Neural progenitor cell (in vitro differentiated cells): Measurements from ENCODE around the gene MOSMO. TPM values are rescaled to one million over a fixed set of nuclear protein-coding genes. Genes with fewer than 3 reads are reported as not detected.
"Not testable (repeated sequence)": the region's sequence is repeated elsewhere in the genome, so short reads cannot be mapped to it uniquely, and the experiment has no call there.

ENCODE experiments used
- DNase-seq: peaks from one replicate; pipeline ENCODE4 v3.0.0-alpha.2; 2016; ENCODE audit warnings: low spot score
- H2AFZ ChIP-seq: fragments of 200-600 bp; sonication (generic); replicated peaks from 2 replicates; pipeline ENCODE4 v1.6.1; 2016; ENCODE audit warnings: antibody characterized with exemption
- H3F3A ChIP-seq: fragments of 200-600 bp; sonication (generic); 2 replicates; pipeline ENCODE4 v1.6.1; 2016; ENCODE audit warnings: antibody characterized with exemption, low read depth
- H3K27ac ChIP-seq: fragments of 200-600 bp; sonication (generic); 2 replicates; pipeline ENCODE4 v1.5.1; 2016; ENCODE audit warnings: mild to moderate bottlenecking
- H3K27me3 ChIP-seq: fragments of 200-600 bp; sonication (generic); 2 replicates; pipeline ENCODE4 v1.6.1; 2016; ENCODE audit warnings: mild to moderate bottlenecking, moderate library complexity
- H3K36me3 ChIP-seq: fragments of 200-600 bp; sonication (generic); 2 replicates; pipeline ENCODE4 v1.5.1; 2016
- H3K4me1 ChIP-seq: fragments of 200-600 bp; sonication (generic); 2 replicates; pipeline ENCODE4 v1.6.1; 2016; ENCODE audit warnings: mixed run types
- H3K4me2 ChIP-seq: fragments of 200-600 bp; sonication (generic); 2 replicates; pipeline ENCODE4 v1.6.1; 2016
- H3K4me3 ChIP-seq: fragments of 200-600 bp; sonication (generic); 2 replicates; pipeline ENCODE4 v1.5.1; 2016
- H3K79me2 ChIP-seq: fragments of 200-600 bp; sonication (generic); 2 replicates; pipeline ENCODE4 v1.6.1; 2016; ENCODE audit warnings: low read depth
- H3K9ac ChIP-seq: fragments of 200-600 bp; sonication (generic); 2 replicates; pipeline ENCODE4 v1.6.1; 2016
- H3K9me3 ChIP-seq: fragments of 200-600 bp; sonication (generic); 2 replicates; pipeline ENCODE4 v1.5.1; 2016; ENCODE audit warnings: low read depth
- H4K20me1 ChIP-seq: fragments of 200-600 bp; sonication (generic); 2 replicates; pipeline ENCODE4 v1.6.1; 2016; ENCODE audit warnings: low read depth
- H3K27ac Mint-ChIP-seq: 3 replicates; pipeline ENCODE4 v1.8.0; 2021; ENCODE audit warnings: mixed read lengths
- H3K27me3 Mint-ChIP-seq: 2 replicates; pipeline ENCODE4 v1.8.0; 2022; ENCODE audit warnings: low read depth, mild to moderate bottlenecking, inconsistent platforms, moderate library complexity, mixed read lengths; ENCODE audit not compliant: insufficient read depth
- H3K36me3 Mint-ChIP-seq: 3 replicates; pipeline ENCODE4 v1.8.0; 2021; ENCODE audit warnings: mixed read lengths
- H3K4me1 Mint-ChIP-seq: 3 replicates; pipeline ENCODE4 v1.8.0; 2021; ENCODE audit warnings: mixed read lengths
- H3K4me3 Mint-ChIP-seq: 3 replicates; pipeline ENCODE4 v1.8.0; 2021; ENCODE audit warnings: mild to moderate bottlenecking, moderate library complexity, mixed read lengths
- H3K9me3 Mint-ChIP-seq: 3 replicates; pipeline ENCODE4 v1.8.0; 2020; ENCODE audit warnings: mixed read lengths
- CTCF ChIP-seq: fragments of 200-600 bp; sonication (generic); IDR thresholded peaks from 2 replicates; pipeline ENCODE4 v1.5.1; 2017; ENCODE audit warnings: antibody characterized with exemption, mild to moderate bottlenecking
- EZH2 ChIP-seq: fragments of 200-600 bp; sonication (generic); IDR thresholded peaks from 2 replicates; pipeline ENCODE4 v1.6.1; 2017; ENCODE audit warnings: antibody characterized with exemption, mild to moderate bottlenecking, moderate library complexity
- EZH2phosphoT487 ChIP-seq: fragments of 200-600 bp; sonication (generic); IDR thresholded peaks from 2 replicates; pipeline ENCODE4 v1.6.1; 2017; ENCODE audit warnings: antibody characterized with exemption
- total RNA-seq: library from RNA; depleted of rRNA; stranded (reverse); fragments of >200 nt; gene quantifications from 2 replicates; pipeline ENCODE4 v1.2.3, GENCODE V29; 2015; ENCODE audit warnings: low replicate concordance

The MOSMO gene
- total RNA-seq, 1 donor from 2014 or later = 35.2 TPM

DNA sequence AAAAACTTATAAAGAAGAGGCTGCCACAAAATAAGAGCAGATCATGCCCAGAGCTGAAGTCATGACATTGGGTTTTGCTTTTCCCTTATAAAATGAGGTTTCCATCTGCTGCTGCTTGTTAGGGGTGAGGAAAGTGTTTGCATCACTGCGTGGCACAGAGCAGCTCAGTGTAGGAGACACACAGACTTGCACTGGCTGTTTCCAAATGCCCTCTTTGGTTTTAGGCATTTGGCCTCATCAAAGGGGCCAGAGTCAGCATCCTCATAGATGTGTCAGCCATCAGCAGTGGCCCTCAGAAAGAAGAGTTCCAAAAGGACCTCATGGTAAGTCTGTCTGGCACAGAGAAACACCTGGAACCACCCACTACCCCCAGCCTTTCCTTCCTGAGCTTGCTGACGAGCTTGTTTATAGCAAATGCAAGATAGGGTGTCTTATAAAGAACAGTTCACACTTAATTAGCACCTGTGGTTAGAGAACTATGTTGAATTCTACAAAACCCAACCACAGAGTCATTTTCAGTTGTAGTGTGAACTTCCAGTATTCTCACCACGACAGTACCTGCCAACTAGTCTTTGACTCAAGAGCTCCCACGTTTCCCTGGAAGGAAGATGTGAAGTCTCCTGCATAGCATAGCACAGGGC lies 101.5 kb downstream of the MOSMO start:
- H2AFZ ChIP-seq = no peak overlapping the region
- H3K9me3 ChIP-seq = no peaks in the 10 kb centered on the region
- H3K4me3 ChIP-seq = no peak overlapping the region
- no peak overlapping the region for H3K4me3 Mint-ChIP-seq
- no peak for DNase-seq
- H3K79me2 ChIP-seq = no peaks in the 10 kb centered on the region
- H3K9ac ChIP-seq = no peak overlapping the region
- H3K4me1 ChIP-seq = no peaks in the 10 kb centered on the region
- no peak for TF ChIP-seq EZH2phosphoT487
- H3K36me3 Mint-ChIP-seq = no peaks in the 10 kb centered on the region
- no peaks in the 10 kb centered on the region for H3K9me3 Mint-ChIP-seq
- no peaks in the 10 kb centered on the region for H3F3A ChIP-seq
- H3K27me3 ChIP-seq = no peaks in the 10 kb centered on the region
- no peak overlapping the region for H3K4me2 ChIP-seq
- no peak overlapping the region for H3K27ac Mint-ChIP-seq
- no peak overlapping the region for H3K27ac ChIP-seq
- H4K20me1 ChIP-seq = no peaks in the 10 kb centered on the region
- no peaks in the 10 kb centered on the region for H3K4me1 Mint-ChIP-seq
- H3K36me3 ChIP-seq = no peaks in the 10 kb centered on the region
- peaks cover 2% of the 10 kb centered on the region for H3K27me3 Mint-ChIP-seq

GRCh38 chr16:22111629-22112028 lies 103.7 kb downstream of the MOSMO start:
- H3F3A ChIP-seq, DNase-seq, H3K36me3 ChIP-seq, H3K27me3 ChIP-seq, H3K4me1 Mint-ChIP-seq, H3K27ac Mint-ChIP-seq, H3K79me2 ChIP-seq, H2AFZ ChIP-seq, H3K9me3 Mint-ChIP-seq, H3K4me3 ChIP-seq, H3K4me3 Mint-ChIP-seq, H3K27ac ChIP-seq, H3K9me3 ChIP-seq, H3K9ac ChIP-seq, H3K36me3 Mint-ChIP-seq, H4K20me1 ChIP-seq, H3K4me1 ChIP-seq, H3K4me2 ChIP-seq, H3K27me3 Mint-ChIP-seq: not testable (repeated sequence)

DNA sequence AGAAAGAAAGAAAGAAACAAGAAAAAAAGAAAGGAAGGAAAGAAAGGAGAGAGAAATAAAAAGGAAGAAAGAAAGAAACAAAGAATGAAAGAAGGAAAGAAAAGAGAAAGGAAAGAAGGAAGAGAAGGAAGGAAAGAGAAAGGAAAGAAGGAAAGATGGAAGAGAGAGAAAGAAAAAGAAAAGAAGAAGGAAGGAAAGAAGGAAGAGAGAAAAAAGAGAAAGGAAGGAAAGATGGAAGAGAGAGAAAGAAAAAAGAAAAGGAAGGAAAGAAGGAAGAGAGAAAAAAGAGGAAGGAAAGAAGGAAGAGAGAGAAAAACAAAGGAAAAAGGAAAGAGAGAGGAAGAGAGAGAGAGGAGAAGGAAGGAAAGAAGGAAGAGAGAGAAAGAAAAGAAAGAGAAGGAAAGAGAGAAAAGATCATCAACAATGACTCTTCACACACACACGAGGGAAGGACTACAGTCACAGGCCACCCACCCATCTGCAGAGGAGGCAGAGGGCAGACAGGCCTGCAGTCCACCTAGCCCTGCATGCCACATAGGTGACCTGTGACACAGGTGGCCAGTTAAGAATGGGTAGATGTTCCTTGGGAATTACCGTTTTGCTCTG lies 108.3 kb downstream of the MOSMO start:
- no peaks in the 10 kb centered on the region for H3K9me3 Mint-ChIP-seq
- TF ChIP-seq EZH2phosphoT487 = no peak
- TF ChIP-seq CTCF = no peak
- TF ChIP-seq EZH2 = no peak
- H3K4me3 Mint-ChIP-seq = no peak overlapping the region

DNA sequence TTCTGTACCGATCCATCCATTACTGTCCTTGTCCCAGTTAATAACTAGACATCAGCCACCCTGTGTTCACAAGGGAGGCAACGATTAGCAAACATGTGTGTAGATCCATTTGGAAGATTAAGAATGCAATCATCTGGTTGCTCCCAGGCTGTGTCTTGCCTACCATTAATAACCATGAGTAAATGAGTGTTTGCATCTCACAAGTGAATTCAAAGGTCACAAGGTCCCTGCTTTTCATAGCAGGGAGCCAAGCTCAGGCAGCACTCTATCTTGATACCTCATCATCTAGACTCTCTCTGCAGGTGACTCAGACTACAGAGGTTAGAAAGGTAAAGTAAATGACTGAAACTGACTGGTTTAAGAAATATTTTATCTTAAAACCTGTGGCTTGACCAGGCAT lies 109.7 kb downstream of the MOSMO start:
- Histone ChIP-seq H4K20me1 (no peaks in the 10 kb centered on the region), H3K27me3 (no peaks in the 10 kb centered on the region), H3K4me1 (no peaks in the 10 kb centered on the region), H3K4me3 (no peak overlapping the region), H3K79me2 (no peaks in the 10 kb centered on the region), H3K4me2 (no peak overlapping the region), H3K27ac (no peak overlapping the region), H3K36me3 (no peaks in the 10 kb centered on the region), H3K9me3 (no peaks in the 10 kb centered on the region), H3K9ac (no peak overlapping the region), H3F3A (no peaks in the 10 kb centered on the region), H2AFZ (no peak overlapping the region)
- Mint-ChIP-seq H3K27ac (peak overlapping the region; percentile 58), H3K36me3 (no peaks in the 10 kb centered on the region), H3K27me3 (peaks cover 2% of the 10 kb centered on the region), H3K4me1 (peaks cover 4% of the 10 kb centered on the region), H3K9me3 (no peaks in the 10 kb centered on the region), H3K4me3 (no peak overlapping the region)
- no peak for DNase-seq
- TF ChIP-seq CTCF = no peak
- no peak for TF ChIP-seq EZH2phosphoT487
- TF ChIP-seq EZH2 = no peak

More for the DNA sequence above, 108.3 kb downstream of the MOSMO start:
- H3K79me2 ChIP-seq = no peaks in the 10 kb centered on the region
- no peaks in the 10 kb centered on the region for H3K36me3 ChIP-seq
- Mint-ChIP-seq H3K36me3 (no peaks in the 10 kb centered on the region), H3K4me1 (peaks cover 4% of the 10 kb centered on the region), H3K27me3 (peaks cover 2% of the 10 kb centered on the region), H3K27ac (no peak overlapping the region)
- no peaks in the 10 kb centered on the region for H3K9me3 ChIP-seq
- H3K27me3 ChIP-seq = no peaks in the 10 kb centered on the region
- H3K4me2 ChIP-seq = no peak overlapping the region
- no peak overlapping the region for H3K27ac ChIP-seq
- H3K4me1 ChIP-seq = no peaks in the 10 kb centered on the region
- no peaks in the 10 kb centered on the region for H4K20me1 ChIP-seq
- DNase-seq = no peak
- H3K4me3 ChIP-seq = no peak overlapping the region
- no peaks in the 10 kb centered on the region for H3F3A ChIP-seq
- H2AFZ ChIP-seq = no peak overlapping the region
- H3K9ac ChIP-seq = no peak overlapping the region
